ENCODE measurements around the gene ZAR1L.

ZAR1L gene

GRCh38 chr13:32285633-32285965, 29.6 kb downstream of the ZAR1L start:
- TF ChIP-seq CTCF (IDR thresholded peaks at IDR 0.05; ENCODE audit: borderline replicate concordance, control extremely low read depth, extremely low read depth, insufficient read depth, missing control alignments): no peak
- no peak for DNase-seq (ENCODE audit: low spot score)
- in situ Hi-C loops (cut with MboI; ENCODE audit: low sequenced_read_pairs, unreplicated experiment): no loop called here

GRCh38 chr13:32284927-32285632, 30.1 kb downstream of the ZAR1L start:
- TF ChIP-seq CTCF (IDR thresholded peaks at IDR 0.05; ENCODE audit: borderline replicate concordance, control extremely low read depth, extremely low read depth, insufficient read depth, missing control alignments): no peak
- in situ Hi-C loops (cut with MboI; ENCODE audit: low sequenced_read_pairs, unreplicated experiment): no loop called here
- no peak for DNase-seq (ENCODE audit: low spot score)

GRCh38 chr13:32282096-32282711, 33.0 kb downstream of the ZAR1L start:
- in situ Hi-C loops (cut with MboI; ENCODE audit: low sequenced_read_pairs, unreplicated experiment): no loop called here

GRCh38 chr13:32281096-32281495, 34.1 kb downstream of the ZAR1L start:
- no peak for DNase-seq (ENCODE audit: low spot score)
- no peak for TF ChIP-seq CTCF (IDR thresholded peaks at IDR 0.05; ENCODE audit: borderline replicate concordance, control extremely low read depth, extremely low read depth, insufficient read depth, missing control alignments)
- in situ Hi-C loops (cut with MboI; ENCODE audit: low sequenced_read_pairs, unreplicated experiment): no loop called here

More at GRCh38 chr13:32282096-32282711, 33.0 kb downstream of the ZAR1L start:
- no peak for DNase-seq (ENCODE audit: low spot score)
- no peak for TF ChIP-seq CTCF (IDR thresholded peaks at IDR 0.05; ENCODE audit: borderline replicate concordance, control extremely low read depth, extremely low read depth, insufficient read depth, missing control alignments)

- TF ChIP-seq CTCF (IDR thresholded peaks at IDR 0.05; ENCODE audit: borderline replicate concordance, control extremely low read depth, extremely low read depth, insufficient read depth, missing control alignments): no peak
- in situ Hi-C loops (cut with MboI; ENCODE audit: low sequenced_read_pairs, unreplicated experiment): no loop called here
- peak; percentile 43 for DNase-seq (ENCODE audit: low spot score)
Observed at GRCh38 chr13:32278426-32278825, 36.7 kb downstream of the ZAR1L start.

- in situ Hi-C loops (cut with MboI; ENCODE audit: low sequenced_read_pairs, unreplicated experiment): no loop called here
- TF ChIP-seq CTCF (IDR thresholded peaks at IDR 0.05; ENCODE audit: borderline replicate concordance, control extremely low read depth, extremely low read depth, insufficient read depth, missing control alignments): no peak
- peak; percentile 30 for DNase-seq (ENCODE audit: low spot score)
Observed at GRCh38 chr13:32277839-32278238, 37.3 kb downstream of the ZAR1L start.

All from GM13976 (cell line).